ENCODE measurements around the gene LGALSL. TPM values are rescaled to one million over a fixed set of nuclear protein-coding genes. Genes with fewer than 3 reads are reported as not detected.

The LGALSL gene
- total RNA-seq, 1 experiment from 2014 or later: 37.2 TPM

GRCh38 chr2:64439194-64439593, 14.8 kb upstream of the LGALSL start:
- Mint-ChIP-seq H3K27me3 (ENCODE audit: insufficient read depth, unreplicated experiment) (no peaks in the 10 kb centered on the region), H3K9me3 (ENCODE audit: unreplicated experiment) (no peaks in the 10 kb centered on the region), H3K4me1 (ENCODE audit: low read depth, unreplicated experiment) (peaks cover 3% of the 10 kb centered on the region), H3K36me3 (ENCODE audit: insufficient read depth, unreplicated experiment) (no peaks in the 10 kb centered on the region), H3K27ac (ENCODE audit: unreplicated experiment) (no peak overlapping the region), H3K4me3 (ENCODE audit: unreplicated experiment) (no peak overlapping the region)
- Histone ChIP-seq H3K9me3 (no peaks in the 10 kb centered on the region), H3K4me3 (ENCODE audit: low read depth, low read length) (no peak overlapping the region), H3K27me3 (replicated peaks; ENCODE audit: control insufficient read depth, insufficient read depth, low read length) (no peaks in the 10 kb centered on the region), H3K4me1 (peaks cover 15% of the 10 kb centered on the region), H3K36me3 (ENCODE audit: control insufficient read depth, insufficient read depth, low read length) (no peaks in the 10 kb centered on the region)
- intact Hi-C loops (cut with micrococcal nuclease; ENCODE audit: unreplicated experiment): no loop called here
- ChIA-PET CTCF (no interaction called here), POLR2A (no interaction called here)
- no TSS peak for BruUV-seq (replicated peaks)
- TF ChIP-seq, protein P1, sequence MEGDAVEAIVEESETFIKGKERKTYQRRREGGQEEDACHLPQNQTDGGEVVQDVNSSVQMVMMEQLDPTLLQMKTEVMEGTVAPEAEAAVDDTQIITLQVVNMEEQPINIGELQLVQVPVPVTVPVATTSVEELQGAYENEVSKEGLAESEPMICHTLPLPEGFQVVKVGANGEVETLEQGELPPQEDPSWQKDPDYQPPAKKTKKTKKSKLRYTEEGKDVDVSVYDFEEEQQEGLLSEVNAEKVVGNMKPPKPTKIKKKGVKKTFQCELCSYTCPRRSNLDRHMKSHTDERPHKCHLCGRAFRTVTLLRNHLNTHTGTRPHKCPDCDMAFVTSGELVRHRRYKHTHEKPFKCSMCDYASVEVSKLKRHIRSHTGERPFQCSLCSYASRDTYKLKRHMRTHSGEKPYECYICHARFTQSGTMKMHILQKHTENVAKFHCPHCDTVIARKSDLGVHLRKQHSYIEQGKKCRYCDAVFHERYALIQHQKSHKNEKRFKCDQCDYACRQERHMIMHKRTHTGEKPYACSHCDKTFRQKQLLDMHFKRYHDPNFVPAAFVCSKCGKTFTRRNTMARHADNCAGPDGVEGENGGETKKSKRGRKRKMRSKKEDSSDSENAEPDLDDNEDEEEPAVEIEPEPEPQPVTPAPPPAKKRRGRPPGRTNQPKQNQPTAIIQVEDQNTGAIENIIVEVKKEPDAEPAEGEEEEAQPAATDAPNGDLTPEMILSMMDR (IDR thresholded peaks at IDR 0.05; ENCODE audit: insufficient read depth in 1 of 2, low read depth in 1 of 2, low read length in 1 of 2, severe bottlenecking in 1 of 2, unreplicated experiment in 1 of 2): no peak
- no peak for DNase-seq

DNA sequence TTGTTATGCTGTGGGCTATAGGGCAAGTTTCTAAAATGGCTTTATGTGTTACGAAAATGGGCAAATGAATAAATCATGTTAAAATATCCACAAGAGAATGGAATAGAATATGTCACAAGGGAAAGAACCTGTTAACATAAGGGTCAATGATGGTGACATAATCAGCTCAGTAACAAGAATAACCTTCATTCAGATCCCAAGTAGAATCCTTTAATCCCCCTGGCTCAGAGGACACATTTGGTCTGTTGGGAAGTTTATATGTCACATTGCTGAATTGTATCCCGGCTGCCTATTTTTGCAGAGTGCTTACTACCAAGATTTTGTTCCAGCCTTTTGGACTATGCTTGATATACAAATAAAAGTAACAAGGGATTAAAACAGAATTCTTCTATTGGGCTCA, 13.1 kb upstream of the LGALSL start:
- H3K27ac Mint-ChIP-seq (ENCODE audit: unreplicated experiment): no peak overlapping the region
- Histone ChIP-seq H3K9me3 (no peaks in the 10 kb centered on the region), H3K27me3 (replicated peaks; ENCODE audit: control insufficient read depth, insufficient read depth, low read length) (no peaks in the 10 kb centered on the region), H3K36me3 (ENCODE audit: control insufficient read depth, insufficient read depth, low read length) (no peaks in the 10 kb centered on the region), H3K4me3 (ENCODE audit: low read depth, low read length) (no peak overlapping the region), H3K4me1 (peaks cover 11% of the 10 kb centered on the region; the same call in 1 of the 2 replicates)
- POLR2A ChIA-PET: no interaction called here
- H3K27me3 Mint-ChIP-seq (ENCODE audit: insufficient read depth, unreplicated experiment): no peaks in the 10 kb centered on the region
- no TSS peak for BruUV-seq (replicated peaks)
- intact Hi-C loops (cut with micrococcal nuclease; ENCODE audit: unreplicated experiment): no loop called here
- CTCF ChIA-PET: no interaction called here
- no peaks in the 10 kb centered on the region for H3K36me3 Mint-ChIP-seq (ENCODE audit: insufficient read depth, unreplicated experiment)
- H3K4me3 Mint-ChIP-seq (ENCODE audit: unreplicated experiment): no peak overlapping the region
- H3K9me3 Mint-ChIP-seq (ENCODE audit: unreplicated experiment): no peaks in the 10 kb centered on the region
- DNase-seq: no peak
- TF ChIP-seq, protein P1 (IDR thresholded peaks at IDR 0.05; ENCODE audit: insufficient read depth in 1 of 2, low read depth in 1 of 2, low read length in 1 of 2, severe bottlenecking in 1 of 2, unreplicated experiment in 1 of 2): no peak
- no peaks in the 10 kb centered on the region for H3K4me1 Mint-ChIP-seq (ENCODE audit: low read depth, unreplicated experiment)

GRCh38 chr2:64442277-64442676, 11.7 kb upstream of the LGALSL start:
- no peak for DNase-seq
- no TSS peak for BruUV-seq (replicated peaks)
- no peaks in the 10 kb centered on the region for H3K36me3 ChIP-seq (ENCODE audit: control insufficient read depth, insufficient read depth, low read length)
- Mint-ChIP-seq H3K9me3 (ENCODE audit: unreplicated experiment) (no peaks in the 10 kb centered on the region), H3K4me3 (ENCODE audit: unreplicated experiment) (no peak overlapping the region), H3K27ac (ENCODE audit: unreplicated experiment) (no peak overlapping the region), H3K36me3 (ENCODE audit: insufficient read depth, unreplicated experiment) (no peaks in the 10 kb centered on the region), H3K4me1 (ENCODE audit: low read depth, unreplicated experiment) (no peaks in the 10 kb centered on the region), H3K27me3 (ENCODE audit: insufficient read depth, unreplicated experiment) (no peaks in the 10 kb centered on the region)
- TF ChIP-seq, protein P1 (IDR thresholded peaks at IDR 0.05; ENCODE audit: insufficient read depth in 1 of 2, low read depth in 1 of 2, low read length in 1 of 2, severe bottlenecking in 1 of 2, unreplicated experiment in 1 of 2): no peak
- ChIA-PET CTCF (no interaction called here), POLR2A (no interaction called here)
- H3K9me3 ChIP-seq: no peaks in the 10 kb centered on the region
- peaks cover 11% of the 10 kb centered on the region; the same call in 1 of the 2 replicates for H3K4me1 ChIP-seq
- H3K4me3 ChIP-seq (ENCODE audit: low read depth, low read length): no peak overlapping the region
- H3K27me3 ChIP-seq (replicated peaks; ENCODE audit: control insufficient read depth, insufficient read depth, low read length): no peaks in the 10 kb centered on the region
- intact Hi-C loops (cut with micrococcal nuclease; ENCODE audit: unreplicated experiment): no loop called here

All from Caco-2 (cell line).